CD4-positive, alpha-beta T cell treated with Interleukin-12 subunit alpha and Interleukin-12 subunit beta, for 1 hour (primary cell): ENCODE results near the gene XPO1.
A peak's percentile ranks its signal among the peaks of the same experiment; 100 is the strongest.
"Not testable (repeated sequence)": the region's sequence is repeated elsewhere in the genome, so short reads cannot be mapped to it uniquely, and the experiment has no call there.

ENCODE experiments used
- DNase-seq: peaks from one replicate; pipeline ENCODE4 v3.0.0-alpha.2; 2020

XPO1 gene

GRCh38 chr2:61465045-61465444 is 73.1 kb downstream of the XPO1 start:
- DNase-seq = no peak

DNA sequence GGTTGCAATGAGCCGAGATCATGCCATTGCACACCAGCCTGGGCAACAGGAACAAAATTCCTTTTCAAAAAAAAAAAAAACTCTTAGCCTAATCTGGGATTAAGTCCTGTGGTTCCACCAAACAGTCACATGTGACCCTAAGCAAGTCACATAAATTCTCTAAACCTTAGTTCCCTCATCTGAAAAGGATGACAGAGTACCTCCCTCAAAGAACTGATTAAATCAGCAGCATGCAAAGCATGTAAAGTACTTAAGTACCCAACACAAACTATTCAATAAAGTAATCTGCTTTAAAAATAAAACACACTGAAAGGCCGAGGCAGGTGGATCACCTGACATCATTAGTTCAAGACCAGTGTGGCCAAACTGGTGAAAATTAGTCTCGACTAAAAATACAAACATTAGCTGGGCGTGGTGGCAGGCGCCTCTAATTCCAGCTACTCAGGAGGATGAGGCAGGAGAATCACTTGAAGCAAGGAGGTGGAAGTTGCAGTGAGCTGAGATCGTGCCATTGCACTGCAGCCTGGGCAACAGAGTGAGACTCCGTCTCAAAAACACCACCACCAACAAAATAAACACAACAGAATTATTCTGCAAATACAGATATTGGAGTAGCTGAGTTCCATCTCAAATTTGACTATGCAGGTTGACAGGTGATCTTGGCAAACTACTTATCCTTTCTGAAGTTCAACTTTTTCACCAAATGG is 74.2 kb downstream of the XPO1 start:
- no peak for DNase-seq

DNA sequence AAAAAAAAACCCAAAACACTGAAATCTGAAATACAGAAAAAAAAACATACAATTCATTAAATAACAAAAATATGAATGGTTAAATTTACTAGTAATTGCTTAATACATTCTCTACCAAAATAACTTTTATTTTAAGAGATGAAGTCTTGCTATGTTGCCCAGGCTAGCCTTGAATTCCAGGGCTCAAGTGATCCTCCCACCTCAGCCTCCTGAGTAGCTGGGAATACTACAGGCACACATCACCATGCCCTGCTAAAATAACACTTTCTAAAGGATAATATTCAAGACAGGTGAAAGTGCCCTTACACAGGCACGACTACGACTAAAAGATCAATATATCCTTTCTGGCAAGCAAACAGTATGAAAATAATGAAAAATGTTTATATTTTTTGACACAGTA is 76.8 kb downstream of the XPO1 start:
- no peak for DNase-seq

DNA sequence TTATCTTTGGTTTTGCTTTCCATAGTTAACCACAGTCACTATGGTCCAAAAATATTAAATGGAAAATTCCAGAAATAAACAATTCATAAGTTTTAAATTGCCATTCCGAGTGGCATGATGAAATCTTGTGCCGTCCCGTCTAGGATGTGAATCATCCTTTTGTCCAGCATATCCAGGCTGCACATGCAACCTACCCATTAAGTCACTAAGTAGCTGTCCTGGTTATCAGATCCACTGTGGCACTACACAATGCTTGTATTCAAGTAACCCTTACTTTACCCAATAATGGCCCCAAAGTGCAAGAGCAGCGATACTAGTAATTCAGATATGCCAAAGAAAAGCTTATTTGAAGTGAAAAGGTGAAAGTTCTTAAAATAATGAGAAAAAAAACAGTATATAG is 78.0 kb downstream of the XPO1 start:
- no peak for DNase-seq

DNA sequence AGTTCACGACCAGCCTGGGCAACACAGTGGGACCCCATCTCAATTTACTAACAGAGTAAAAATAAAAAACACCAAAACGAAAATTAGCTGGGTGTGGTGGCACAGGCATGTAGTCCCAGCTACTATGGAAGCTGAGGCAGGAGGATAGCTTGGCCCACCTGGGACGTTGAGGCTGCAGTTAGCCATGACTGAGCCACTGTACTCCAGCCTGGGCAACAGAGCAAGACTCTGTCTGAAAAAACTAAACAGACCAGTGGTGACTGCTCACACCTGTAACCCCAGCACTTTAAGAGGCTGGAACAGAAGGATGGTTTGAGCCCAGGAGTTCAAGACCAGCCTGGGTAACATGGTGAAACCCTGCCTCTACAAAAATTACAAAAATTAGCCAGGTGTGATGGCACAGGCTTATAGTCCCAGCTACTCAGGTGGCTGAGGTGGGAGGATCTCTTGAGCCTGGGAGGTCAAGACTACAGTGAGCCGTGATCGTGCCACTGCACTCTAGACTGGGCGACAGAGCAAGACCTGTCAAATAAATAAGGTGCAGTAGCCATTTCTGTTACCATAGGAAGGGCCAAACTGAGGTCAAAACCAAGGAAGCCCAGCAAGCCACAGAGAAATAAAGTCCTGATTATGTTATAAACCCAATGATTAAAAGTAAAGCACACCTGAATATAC is 81.3 kb downstream of the XPO1 start:
- no peak for DNase-seq

DNA sequence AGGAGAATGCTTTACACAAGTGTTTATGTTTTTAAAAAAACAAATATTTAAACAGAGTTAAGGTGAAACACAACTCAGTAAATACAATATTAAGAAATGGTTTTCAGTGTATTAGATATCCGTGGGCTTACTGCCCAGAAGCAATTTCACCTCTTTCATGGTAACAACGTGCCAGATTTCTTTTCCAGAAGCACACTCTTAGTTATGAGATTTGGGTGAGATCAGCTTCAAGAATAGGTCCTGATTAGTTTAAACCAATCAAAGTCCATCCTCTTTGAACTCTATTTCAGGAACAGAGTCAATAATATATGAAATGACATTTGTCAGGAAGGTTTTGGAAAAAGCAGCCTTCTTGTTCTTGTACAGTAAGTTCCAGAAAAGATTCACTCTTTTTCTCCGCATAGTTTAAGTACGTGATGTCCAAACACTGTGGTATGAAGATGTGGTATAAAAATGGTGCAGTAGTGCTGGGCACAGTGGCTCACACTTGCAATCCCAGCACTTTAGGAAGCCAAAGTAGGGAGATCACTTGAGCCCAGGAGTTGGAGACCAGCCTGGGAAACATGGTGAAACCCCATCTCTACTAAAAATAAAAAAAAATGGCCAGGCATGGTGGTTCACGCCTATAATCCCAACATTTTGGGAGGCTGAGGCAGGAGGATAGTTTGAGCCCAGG is 81.9 kb downstream of the XPO1 start:
- no peak for DNase-seq

- not testable (repeated sequence) for DNase-seq
Measured at GRCh38 chr2:61454972-61455371, 83.2 kb downstream of the XPO1 start.

GRCh38 chr2:61454383-61454782 is 83.8 kb downstream of the XPO1 start:
- DNase-seq = no peak

GRCh38 chr2:61452392-61452791 is 85.8 kb downstream of the XPO1 start:
- DNase-seq = no peak

DNA sequence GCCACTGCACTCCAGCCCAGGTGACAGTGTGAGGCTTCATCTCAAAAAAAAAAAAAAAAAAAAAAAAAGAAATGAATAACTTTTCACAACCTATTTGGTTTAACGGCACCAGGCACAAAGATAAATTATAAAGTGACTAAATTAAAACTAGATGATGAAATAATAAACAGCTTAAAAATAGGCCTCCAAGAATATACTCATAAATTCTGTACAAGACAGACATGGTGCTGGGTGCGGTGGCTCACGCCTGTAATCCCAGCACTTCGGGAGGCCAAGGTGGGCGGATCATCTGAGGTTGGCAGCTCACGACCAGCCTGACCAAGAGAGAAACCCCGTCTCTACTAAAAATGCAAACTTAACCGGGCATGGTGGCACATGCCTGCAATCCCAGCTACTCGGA is 87.0 kb downstream of the XPO1 start:
- no peak for DNase-seq

DNA sequence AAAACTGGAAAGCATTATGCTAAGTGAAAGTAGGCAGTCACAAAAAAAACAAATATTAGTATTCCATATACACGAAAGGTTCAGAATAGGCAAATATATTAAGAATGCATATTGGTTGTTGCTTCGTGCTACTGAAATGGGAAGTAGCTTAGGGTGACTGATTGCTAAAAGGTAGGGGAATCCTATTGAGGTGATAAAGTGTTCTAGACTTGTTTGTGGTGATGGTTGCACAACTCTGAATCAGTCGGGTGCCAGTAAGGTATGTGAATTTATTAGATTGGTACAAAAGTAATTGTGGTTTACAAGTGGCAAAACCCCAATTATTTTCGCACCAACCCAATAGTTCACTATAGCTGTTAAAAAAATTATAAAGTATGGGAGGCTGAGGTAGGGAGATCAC is 88.0 kb downstream of the XPO1 start:
- DNase-seq = peak; percentile 28

DNA sequence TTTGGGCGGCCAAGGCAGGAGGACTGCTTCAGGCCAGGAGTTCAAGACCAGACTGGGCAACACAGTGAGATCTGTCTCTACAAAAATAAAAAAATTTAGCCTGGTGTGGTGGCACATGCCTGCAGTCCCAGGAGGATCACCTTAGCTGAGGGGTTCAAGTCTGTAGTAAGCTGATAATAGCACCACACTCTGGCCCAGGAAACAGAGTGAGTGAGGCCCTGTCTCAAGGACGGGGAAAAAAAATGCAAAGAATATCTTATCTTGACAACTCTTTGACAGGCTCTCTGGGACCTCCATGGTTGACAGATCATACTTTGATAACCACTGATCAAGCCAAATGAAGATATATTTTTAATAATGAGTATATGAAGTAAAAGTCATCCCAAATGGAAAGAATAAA is 89.9 kb downstream of the XPO1 start:
- no peak for DNase-seq

GRCh38 chr2:61446971-61447370 is 91.2 kb downstream of the XPO1 start:
- not testable (repeated sequence) for DNase-seq

GRCh38 chr2:61443342-61444041 is 94.7 kb downstream of the XPO1 start:
- DNase-seq = no peak

- no peak for DNase-seq
Measured at GRCh38 chr2:61439241-61440002, 98.7 kb downstream of the XPO1 start.

DNA sequence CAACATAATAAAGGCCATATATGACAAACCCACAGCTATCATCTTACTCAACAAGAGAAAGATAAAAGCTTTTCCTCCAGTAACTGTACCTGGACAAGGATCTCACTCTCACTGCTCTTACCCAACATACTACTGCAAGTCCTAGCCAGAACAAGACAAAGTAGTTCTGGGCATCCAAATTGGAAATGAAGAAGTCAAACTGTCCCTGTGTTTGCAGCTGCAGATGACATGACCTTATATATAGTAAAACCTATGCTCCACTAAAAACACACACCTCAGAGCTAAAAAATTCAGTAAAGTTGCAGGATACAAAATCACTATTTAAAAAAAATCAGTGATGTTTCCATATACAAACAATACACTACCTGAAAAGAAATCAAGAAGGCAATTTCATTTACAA is 99.5 kb downstream of the XPO1 start:
- no peak for DNase-seq

DNA sequence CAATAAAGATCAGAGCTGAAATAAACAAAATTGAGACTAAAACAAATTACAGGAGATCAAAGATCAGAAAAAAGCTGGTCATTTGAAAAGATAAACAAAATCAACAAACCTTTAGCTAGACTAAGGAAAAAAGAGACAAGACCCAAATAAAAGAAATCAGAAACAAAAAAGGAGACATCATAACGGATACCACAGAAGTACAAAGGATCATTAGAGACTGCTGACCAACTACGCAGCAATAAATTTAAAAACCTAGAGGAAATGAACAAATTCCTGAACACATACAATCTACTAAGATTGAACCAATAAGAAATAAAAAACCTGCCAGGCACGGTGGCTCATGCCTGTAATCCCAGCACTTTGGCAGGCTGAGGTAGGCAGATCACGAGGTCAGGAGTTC is 101.0 kb downstream of the XPO1 start:
- no peak for DNase-seq

DNA sequence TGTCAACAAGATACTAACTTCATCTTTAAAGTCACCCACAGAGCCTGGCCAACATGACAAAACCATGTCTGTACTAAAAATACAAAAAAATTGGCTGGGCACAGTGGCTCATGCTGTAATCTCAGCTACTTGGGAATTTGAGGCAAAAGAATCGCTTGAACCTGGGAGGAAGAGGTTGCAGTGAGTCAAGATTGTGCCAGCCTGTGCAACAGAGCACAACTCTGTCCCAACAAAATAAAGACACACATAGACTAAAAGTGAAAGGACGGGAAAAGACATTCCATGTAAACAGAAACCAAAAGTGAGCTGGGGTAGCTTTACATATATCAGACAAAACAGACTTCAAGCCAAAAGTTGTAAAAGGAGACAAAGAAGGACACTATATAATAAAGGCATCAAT is 102.1 kb downstream of the XPO1 start:
- no peak for DNase-seq

DNA sequence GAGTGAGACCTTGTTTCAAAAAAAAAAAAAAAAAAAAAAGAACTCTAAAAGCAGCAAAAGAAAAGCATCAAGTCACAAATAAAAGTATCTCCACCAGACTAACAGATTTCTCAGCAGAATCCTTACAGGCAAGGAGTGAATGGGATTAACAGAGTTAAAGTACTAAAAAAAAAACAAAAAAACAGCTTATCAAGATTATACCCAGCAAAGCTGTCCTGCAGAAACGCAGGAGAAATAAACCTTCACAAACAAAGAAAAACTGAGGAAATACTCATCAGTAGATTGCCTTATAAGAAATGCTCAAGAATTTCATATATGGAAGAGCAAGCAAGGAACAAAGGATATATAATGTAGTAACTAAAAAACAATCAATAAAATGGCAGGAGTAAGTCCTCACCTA is 102.9 kb downstream of the XPO1 start:
- no peak for DNase-seq

GRCh38 chr2:61434314-61434713 is 103.8 kb downstream of the XPO1 start:
- no peak for DNase-seq

GRCh38 chr2:61433606-61434005 is 104.5 kb downstream of the XPO1 start:
- DNase-seq = no peak

DNA sequence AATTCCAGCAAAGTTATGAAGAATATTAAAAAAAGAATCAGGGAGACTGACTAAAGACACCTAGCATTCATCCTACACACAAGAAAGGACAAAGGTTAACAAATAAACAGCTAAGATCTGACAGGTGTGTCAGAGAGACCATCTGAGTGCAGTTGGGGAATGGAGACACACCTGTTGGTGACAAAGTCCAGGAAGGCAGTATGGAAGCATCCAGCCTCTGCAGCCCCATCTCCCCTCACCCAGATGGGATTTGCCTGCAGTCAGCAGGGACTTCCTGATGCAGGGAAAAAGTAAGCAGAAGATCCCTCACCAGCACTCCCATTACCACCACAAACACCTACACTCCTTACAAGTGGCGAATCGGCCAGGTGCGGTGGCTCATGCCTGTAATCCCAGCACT is 105.2 kb downstream of the XPO1 start:
- no peak for DNase-seq

- no peak for DNase-seq
Measured at GRCh38 chr2:61431345-61431744, 106.8 kb downstream of the XPO1 start.
